MM.1S (cell line): ENCODE measurements around the gene PROC.

Source experiments
- CTCF ChIP-seq: fragments of 300-600 bp; sonication (generic); IDR thresholded peaks from 2 replicates; pipeline ENCODE4 v1.5.1; 2016; ENCODE audit warnings: antibody characterized with exemption, low read length, mixed read lengths
- EZH2 ChIP-seq: fragments of 300-600 bp; sonication (generic); optimal IDR thresholded peaks from 2 replicates; pipeline ENCODE3; 2017; ENCODE audit warnings: low read depth, mild to moderate bottlenecking, antibody characterized with exemption, low read length, mixed read lengths
- EZH2phosphoT487 ChIP-seq: fragments of 300-600 bp; sonication (generic); IDR thresholded peaks from 2 replicates; pipeline ENCODE4 v1.6.1; 2018; ENCODE audit warnings: antibody characterized with exemption, low read length

- no peak for TF ChIP-seq EZH2
- no peak for TF ChIP-seq CTCF
- TF ChIP-seq EZH2phosphoT487 = no peak
Observed at GRCh38 chr2:127472268-127472667, 54.0 kb downstream of the PROC start.
